ENCODE measurements around the gene CSTA. TPM values are rescaled to one million over a fixed set of nuclear protein-coding genes. Genes with fewer than 3 reads are reported as not detected.

Gene CSTA
- total and polyA plus RNA-seq, 2 of the 13 experiments (the other 11 are each of a cell fraction or from before 2014, with no cell fraction given): 3.9 to 11.0 TPM

GRCh38 chr3:122318620-122319019 is 6.4 kb upstream of the CSTA start (continued):
- TF ChIP-seq GMEB2 (CRISPR knock-in tag; IDR thresholded peaks at IDR 0.05; ENCODE audit: low read depth) (no peak), HNF4A (CRISPR knock-in tag; IDR thresholded peaks at IDR 0.05) (no peak), MED1 (CRISPR knock-in tag; IDR thresholded peaks at IDR 0.05) (no peak), ZBTB33 (CRISPR knock-in tag; IDR thresholded peaks at IDR 0.05) (no peak)

- Histone ChIP-seq H3K4me2 (ENCODE audit: low read depth, low read length) (no peak overlapping the region), H3K9me3 (ENCODE audit: low read length) (peaks cover 7% of the 10 kb centered on the region; the same call in 1 of the 2 replicates), H3K4me3 (replicated peaks in 1 of 3; ENCODE audit: insufficient read depth in 1 of 3, low read depth in 2 of 3, low read length in 3 of 3) (no peak overlapping the region), H3K79me2 (ENCODE audit: insufficient read depth, low read length) (no peaks in the 10 kb centered on the region), H3K9ac (ENCODE audit: insufficient read depth, low read depth, low read length) (no peak overlapping the region), H2AFZ (ENCODE audit: low read length) (no peak overlapping the region), H3K36me3 (replicated peaks in 1 of 2; ENCODE audit: control insufficient read depth in 1 of 2, insufficient read depth in 2 of 2, low read length in 2 of 2) (no peaks in the 10 kb centered on the region), H3K27ac (ENCODE audit: extremely low read length, insufficient read depth, low read length) (no peak overlapping the region), H3K4me1 (ENCODE audit: insufficient read depth, low read length) (peaks cover 6% of the 10 kb centered on the region; the same call in 1 of the 2 replicates), H3K27me3 (ENCODE audit: control insufficient read depth in 1 of 2, insufficient read depth in 2 of 2, low read length in 2 of 2) (peaks cover 0 to 6% of the 10 kb centered on the region in 2 experiments; a peak in 1 of 5 replicates), H4K20me1 (ENCODE audit: insufficient read depth, low read length) (no peaks in the 10 kb centered on the region)
- WGBS (ENCODE audit: low lambda C conversion rate): 29% methylated on average over 5 of the region's 5 CpGs
- intact Hi-C loops (cut with micrococcal nuclease; ENCODE audit: unreplicated experiment): no loop called here
- CTCF ChIA-PET (ENCODE audit: low intra/inter-chr PET ratio, low total read pairs): no interaction called here
- BruUV-seq (replicated peaks): no TSS peak
- no peak for ATAC-seq
- no peak for DNase-seq (ENCODE audit: low spot score)
- TF ChIP-seq FOXO4 (CRISPR knock-in tag; conservative IDR thresholded peaks at IDR 0.05) (no peak), FOXA1 (IDR thresholded peaks at IDR 0.05) (peak; percentile 69; the same call in 1 of the 2 replicates), FOXA1 (CRISPR knock-in tag; IDR thresholded peaks at IDR 0.05) (no peak), PBX2 (CRISPR knock-in tag; IDR thresholded peaks at IDR 0.05) (0 out of 2 replicates have a peak, but pooled peaks have one; percentile 32)
- POLR2A ChIA-PET: no interaction called here
- in situ Hi-C loops (cut with HindIII; ENCODE audit: extremely low pct_ligation_motif_present, low pct_unique_long_range_greater_than_20kb): no loop called here
- FAIRE-seq: no peak
Measured at GRCh38 chr3:122322095-122323075, 2.7 kb upstream of the CSTA start.

Data from HepG2 (cell line).